GM20431 (cell line): ENCODE measurements around the gene LDAH.

ENCODE experiments used
- in situ Hi-C: fragments of 300-500 bp; cut with MseI, MboI; formaldehyde crosslinking; loops from one replicate; pipeline ENCODE4 v1.15.0; 2020; ENCODE audit warnings: low sequenced_read_pairs; ENCODE audit not compliant: unreplicated experiment

LDAH gene

GRCh38 chr2:20645301-20645701, 177.6 kb downstream of the LDAH start:
- in situ Hi-C loops = loop anchor here (25.0 kb wide), 1 partner anchor 508 kb away; no protein-coding TSS in a partner anchor

DNA sequence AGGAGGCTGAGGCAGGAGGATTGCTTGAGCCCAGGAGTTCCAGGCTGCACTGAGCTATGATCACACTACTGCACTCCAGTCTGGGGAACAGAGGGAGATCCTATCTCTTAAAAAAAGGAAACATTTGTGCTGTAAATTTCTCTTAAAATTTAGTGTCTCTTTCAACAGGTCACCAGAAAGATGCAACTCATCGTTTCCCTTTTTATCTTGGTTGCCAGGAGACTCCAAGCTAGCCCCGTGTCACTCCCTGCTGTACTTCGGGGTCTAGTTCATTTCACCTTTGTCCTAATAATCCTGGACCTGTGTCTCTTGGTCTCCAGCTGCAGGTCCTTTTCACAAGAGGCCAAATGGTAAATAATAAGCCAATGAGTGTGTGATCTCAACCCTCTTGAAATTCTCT, 179.1 kb downstream of the LDAH start:
- in situ Hi-C loops = loop anchor here (25.0 kb wide), 1 partner anchor 507 kb away; no protein-coding TSS in a partner anchor

DNA sequence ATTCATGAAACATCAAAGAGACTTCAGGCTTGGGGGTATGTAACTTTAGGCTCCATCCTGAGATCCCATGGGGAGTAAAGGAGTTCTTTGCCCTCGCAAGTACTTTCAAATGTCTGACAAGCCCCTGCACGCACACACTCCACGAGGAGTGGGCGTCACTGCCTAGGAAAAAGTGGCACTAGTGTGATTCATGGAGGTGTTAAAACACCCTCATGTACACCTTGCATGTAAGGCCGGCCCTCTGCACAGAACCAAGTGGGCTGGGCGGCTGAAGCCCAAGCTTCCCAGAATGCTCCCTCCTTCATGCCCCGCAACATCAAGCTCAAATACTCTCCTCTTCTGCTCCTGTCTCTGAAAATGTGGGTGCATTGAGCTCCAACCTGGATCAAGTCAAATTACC, 179.8 kb downstream of the LDAH start:
- in situ Hi-C loops = loop anchor here (25.0 kb wide), 1 partner anchor 506 kb away; no protein-coding TSS in a partner anchor

GRCh38 chr2:20642055-20642971, 180.6 kb downstream of the LDAH start:
- in situ Hi-C loops = loop anchor here (25.0 kb wide), 1 partner anchor 505 kb away; no protein-coding TSS in a partner anchor

GRCh38 chr2:20641123-20641985, 181.5 kb downstream of the LDAH start:
- in situ Hi-C loops = loop anchor here (25.0 kb wide), 1 partner anchor 504 kb away; no protein-coding TSS in a partner anchor

- in situ Hi-C loops = loop anchor here (25.0 kb wide), 1 partner anchor 503 kb away; no protein-coding TSS in a partner anchor
These were observed 182.3 kb downstream of the LDAH start for GRCh38 chr2:20640411-20641122.

- in situ Hi-C loops = loop anchor here (5.0 to 25.0 kb wide), 2 partner anchors 202 to 502 kb away; no protein-coding TSS in a partner anchor
These were observed 184.1 kb downstream of the LDAH start for GRCh38 chr2:20638646-20639430.

GRCh38 chr2:20638014-20638413, 184.9 kb downstream of the LDAH start:
- in situ Hi-C loops = loop anchor here (5.0 to 25.0 kb wide), 2 partner anchors 201 to 501 kb away; no protein-coding TSS in a partner anchor

- in situ Hi-C loops = loop anchor here (5.0 to 25.0 kb wide), 2 partner anchors 200 to 500 kb away; no protein-coding TSS in a partner anchor
These were observed 185.8 kb downstream of the LDAH start for GRCh38 chr2:20637147-20637546.

GRCh38 chr2:20635675-20636584, 187.0 kb downstream of the LDAH start:
- in situ Hi-C loops = loop anchor here (5.0 to 25.0 kb wide), 2 partner anchors 199 to 499 kb away; no protein-coding TSS in a partner anchor

GRCh38 chr2:20635113-20635510, 187.8 kb downstream of the LDAH start:
- in situ Hi-C loops = loop anchor here (5.0 to 25.0 kb wide), 2 partner anchors 198 to 498 kb away; no protein-coding TSS in a partner anchor

DNA sequence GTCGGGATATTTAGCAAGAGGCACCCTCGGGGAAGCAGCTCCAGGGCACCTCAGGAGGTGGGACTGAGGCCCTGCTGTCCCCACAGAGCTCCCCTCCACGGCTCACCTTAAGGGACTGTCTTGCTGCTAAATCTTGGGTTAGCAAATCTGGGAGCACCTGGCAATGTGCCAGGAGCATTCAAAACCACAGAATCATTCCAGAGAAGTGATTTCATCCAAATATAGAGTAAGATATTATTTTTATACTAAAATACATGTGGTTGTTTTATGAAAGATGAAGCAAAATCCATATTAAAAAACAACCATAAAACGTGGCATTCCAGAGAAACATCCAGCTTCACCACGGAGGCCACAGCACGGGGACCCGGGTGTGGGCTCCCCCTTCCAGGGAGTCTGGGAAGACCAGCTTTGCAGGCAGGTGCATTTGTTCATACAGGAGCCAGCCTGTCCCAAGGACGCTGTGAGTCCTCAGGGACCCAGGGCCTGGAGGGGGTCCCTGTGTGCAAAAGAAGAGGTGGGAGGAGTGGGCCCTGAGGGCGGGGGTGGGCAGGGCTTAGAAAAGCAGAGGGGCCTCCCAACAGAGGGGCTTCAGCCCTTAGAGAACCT, 188.3 kb downstream of the LDAH start:
- in situ Hi-C loops = loop anchor here (5.0 to 25.0 kb wide), 2 partner anchors 197 to 497 kb away; no protein-coding TSS in a partner anchor
